H54 (cell line): ENCODE measurements around the gene ZNF569.

ENCODE experiments used
- DNase-seq: peaks from one replicate; pipeline ENCODE4 v3.0.0; 2011; ENCODE audit warnings: low spot score, mixed read lengths; ENCODE audit not compliant: insufficient read length
- FAIRE-seq: peaks from 3 replicates; lab custom pipeline; 2011; peaks lifted over from hg19 to GRCh38; lab: Jason Lieb, UNC
- POLR2A ChIP-seq: IDR thresholded peaks from 2 replicates; pipeline ENCODE4 v1.6.1; 2011; ENCODE audit warnings: low read depth, mild to moderate bottlenecking, low read length

ZNF569 gene

GRCh38 chr19:37466798-37467607 lies at the start of gene ZNF569:
Gene ZNF569 (minus strand): TSS chr19:37467444. CDS start chr19:37444921, 22,523 bp downstream.
- peak; percentile 4; the same call in 1 of the 2 replicates for TF ChIP-seq POLR2A
- DNase-seq, result peak; percentile 77
- no peak for FAIRE-seq

- no peak for DNase-seq
- TF ChIP-seq POLR2A, result no peak
- FAIRE-seq, result peak; percentile 66
These were observed 46.2 kb upstream of the ZNF569 start for GRCh38 chr19:37513397-37513796.

GRCh38 chr19:37511821-37512220 lies 44.6 kb upstream of the ZNF569 start:
- no peak for DNase-seq
- no peak for TF ChIP-seq POLR2A
- FAIRE-seq, result no peak

DNA sequence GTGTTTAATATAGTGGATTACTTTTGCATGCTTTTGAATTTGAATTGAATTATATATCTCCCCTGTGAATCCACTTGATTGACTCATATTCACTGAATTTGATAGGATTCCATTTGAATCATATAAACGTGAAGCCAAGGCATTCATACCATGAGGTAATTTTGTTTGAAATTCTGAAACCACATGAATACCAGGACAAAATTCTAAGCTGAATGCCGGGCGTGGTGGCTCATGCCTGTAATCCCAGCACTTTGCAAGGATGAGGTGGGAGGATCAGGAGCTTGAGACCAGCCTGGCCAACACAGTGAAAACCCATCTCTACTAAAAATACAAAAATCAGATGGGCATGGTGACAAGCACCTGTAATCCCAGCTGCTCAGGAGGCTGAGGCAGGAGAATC lies 43.9 kb upstream of the ZNF569 start:
- no peak for FAIRE-seq
- no peak for TF ChIP-seq POLR2A
- no peak for DNase-seq

DNA sequence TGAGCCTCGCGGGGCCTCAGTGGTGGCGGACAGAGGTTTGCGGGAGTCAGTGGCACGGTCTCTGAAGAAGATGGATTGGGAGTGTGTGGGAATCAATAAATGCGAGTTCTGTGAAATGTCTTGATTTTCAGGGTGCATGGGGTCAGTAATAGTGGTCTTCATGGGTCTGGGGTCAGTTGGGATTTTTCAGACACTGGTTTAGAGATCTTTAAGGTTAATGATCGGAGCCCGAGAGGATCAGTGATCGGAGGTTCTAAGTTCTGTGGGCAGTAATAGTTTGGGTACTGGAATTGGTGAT lies 39.9 kb upstream of the ZNF569 start:
- TF ChIP-seq POLR2A, result no peak
- DNase-seq (no peak), FAIRE-seq (no peak)

DNA sequence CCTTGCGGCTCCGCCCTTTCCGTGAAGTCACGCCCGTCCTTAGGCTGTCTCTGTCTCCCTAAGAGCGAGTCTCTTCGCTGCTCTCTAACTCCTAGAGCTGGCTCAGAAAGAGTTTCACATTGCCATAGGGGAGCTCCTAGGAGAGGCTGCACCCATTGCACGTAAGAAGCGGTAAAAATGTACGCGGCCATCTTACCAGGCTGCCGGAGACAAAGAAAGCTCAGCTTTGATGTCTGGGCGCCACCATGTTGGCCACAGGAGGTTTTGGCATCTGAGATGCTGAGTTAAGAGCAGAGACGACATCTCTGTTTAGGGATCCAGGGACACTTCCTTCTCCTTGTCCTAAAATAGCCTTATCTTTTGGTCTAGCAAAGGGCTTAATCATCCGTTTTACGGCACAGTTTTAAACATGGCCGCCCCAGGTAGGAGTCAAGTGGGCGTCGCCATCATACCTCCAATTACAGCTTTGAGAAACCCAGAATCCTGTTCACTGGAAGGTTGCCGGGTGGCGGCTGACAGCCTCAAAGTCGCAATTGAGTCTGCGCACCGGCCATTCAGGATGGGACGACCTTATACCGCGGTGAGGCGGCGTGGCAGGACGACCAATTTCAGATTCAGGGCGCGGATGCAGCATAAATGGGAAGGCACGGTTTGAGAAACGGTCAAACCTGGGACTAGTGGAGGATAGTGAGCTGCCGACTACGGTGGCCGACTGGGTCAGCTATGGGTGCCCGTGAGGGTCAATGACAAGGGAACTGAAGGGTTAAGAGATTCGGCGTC lies 39.3 kb upstream of the ZNF569 start, which contains the start of gene ZNF793:
Gene ZNF793 (plus strand): TSS at position 553 of the 780 bp plus-strand sequence. CDS start 16,501 bp downstream, outside the sequence.
- DNase-seq, result no peak
- no peak for FAIRE-seq
- no peak for TF ChIP-seq POLR2A

- TF ChIP-seq POLR2A, result no peak
- FAIRE-seq (no peak), DNase-seq (no peak)
These were observed 38.7 kb upstream of the ZNF569 start for GRCh38 chr19:37505958-37506386.

DNA sequence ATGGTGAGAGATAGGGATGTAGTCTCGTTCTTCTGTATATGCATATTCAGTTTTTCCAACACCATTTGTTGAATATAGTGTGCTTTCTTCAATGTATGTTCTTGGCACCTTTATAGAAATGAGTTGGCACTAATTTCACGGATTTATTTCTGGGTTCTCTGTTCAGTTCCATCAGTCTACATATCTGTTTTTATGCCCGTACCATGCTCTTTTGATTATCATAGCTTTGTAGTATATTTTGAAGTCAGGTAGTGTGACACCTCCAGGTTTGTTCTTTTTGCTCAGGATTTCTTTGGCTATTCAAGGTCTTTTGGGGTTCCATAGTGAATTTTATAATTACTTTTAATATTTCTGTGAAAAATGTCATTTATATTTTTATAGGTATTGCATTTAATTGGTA lies 25.0 kb upstream of the ZNF569 start:
- no peak for DNase-seq
- TF ChIP-seq POLR2A, result no peak
- no peak for FAIRE-seq

DNA sequence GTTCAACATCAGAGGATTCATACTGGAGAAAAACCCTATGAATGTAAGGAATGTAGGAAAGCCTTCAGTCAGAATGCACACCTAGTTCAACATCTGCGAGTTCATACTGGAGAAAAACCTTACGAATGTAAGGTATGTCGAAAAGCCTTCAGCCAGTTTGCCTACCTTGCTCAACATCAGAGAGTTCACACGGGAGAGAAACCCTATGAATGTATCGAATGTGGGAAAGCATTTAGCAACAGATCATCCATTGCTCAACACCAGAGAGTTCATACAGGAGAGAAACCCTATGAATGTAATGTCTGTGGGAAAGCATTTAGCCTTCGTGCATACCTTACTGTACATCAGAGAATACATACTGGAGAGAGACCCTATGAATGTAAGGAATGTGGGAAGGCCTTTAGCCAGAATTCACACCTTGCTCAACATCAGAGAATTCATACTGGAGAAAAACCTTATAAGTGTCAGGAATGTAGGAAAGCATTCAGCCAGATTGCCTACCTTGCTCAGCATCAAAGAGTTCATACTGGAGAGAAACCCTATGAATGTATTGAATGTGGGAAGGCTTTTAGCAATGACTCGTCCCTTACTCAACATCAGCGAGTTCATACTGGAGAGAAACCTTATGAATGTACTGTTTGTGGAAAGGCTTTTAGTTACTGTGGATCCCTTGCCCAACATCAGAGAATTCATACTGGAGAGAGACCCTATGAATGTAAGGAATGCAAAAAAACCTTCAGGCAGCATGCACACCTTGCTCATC lies 17.3 kb upstream of the ZNF569 start:
- DNase-seq (no peak), FAIRE-seq (peak; percentile 50)
- no peak for TF ChIP-seq POLR2A

GRCh38 chr19:37472165-37472564 lies 4.9 kb upstream of the ZNF569 start:
- FAIRE-seq, result no peak
- DNase-seq, result no peak

GRCh38 chr19:37470216-37470615 lies 3.0 kb upstream of the ZNF569 start:
- FAIRE-seq, result no peak
- DNase-seq, result no peak
- no peak for TF ChIP-seq POLR2A

More at GRCh38 chr19:37472165-37472564, 4.9 kb upstream of the ZNF569 start:
- TF ChIP-seq POLR2A, result no peak

GRCh38 chr19:37468961-37469777 lies 1.9 kb upstream of the ZNF569 start, which contains the start of gene ZNF570:
Gene ZNF570 (plus strand): TSS chr19:37469356. CDS start chr19:37470355, 999 bp downstream.
- DNase-seq, result no peak
- FAIRE-seq, result no peak
- no peak for TF ChIP-seq POLR2A

- DNase-seq, result no peak
- TF ChIP-seq POLR2A, result no peak
- no peak for FAIRE-seq
These were observed 405 bp upstream of the ZNF569 start for GRCh38 chr19:37467608-37468090.
